Activated CD8-positive, alpha-beta memory T cell treated with anti-CD3 and anti-CD28 coated beads, Interleukin-2, amount 50 U/mL, for 4 hours (primary cell): Measurements from ENCODE around the gene TRIM2.
"Not testable (repeated sequence)": the region's sequence is repeated elsewhere in the genome, so short reads cannot be mapped to it uniquely, and the experiment has no call there.

Experiments used
- DNase-seq: peaks from one replicate; pipeline ENCODE4 v3.0.0-alpha.2; 2020

The TRIM2 gene

GRCh38 chr4:153204247-153204671 is at the start of gene TRIM2:
TRIM2 (plus strand) TSS chr4:153204443; CDS start chr4:153204531, 88 bp downstream.
- DNase-seq, result no peak

GRCh38 chr4:153155686-153156085 is 48.6 kb upstream of the TRIM2 start:
- DNase-seq, result no peak

DNA sequence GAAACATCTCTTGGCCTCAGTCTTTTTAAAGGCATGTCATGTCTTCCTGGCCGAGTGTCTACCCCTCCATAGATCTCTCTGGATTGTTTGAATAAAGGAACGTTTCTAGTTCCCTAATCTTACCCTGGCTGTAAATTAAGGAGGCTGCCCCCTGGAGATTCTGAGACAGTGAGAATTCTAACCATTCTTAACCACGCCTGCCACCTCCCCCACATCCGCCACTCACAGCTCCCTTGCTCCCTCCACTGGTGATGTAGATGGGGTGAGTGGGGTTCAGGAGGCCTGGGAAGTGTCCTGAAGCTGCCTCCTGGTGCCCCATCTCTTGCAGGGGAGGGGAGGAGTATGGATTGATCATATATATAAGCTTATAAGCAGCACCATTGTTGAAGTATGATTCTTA is 48.0 kb upstream of the TRIM2 start:
- DNase-seq, result no peak

- no peak for DNase-seq
Measured at GRCh38 chr4:153156721-153157120, 47.5 kb upstream of the TRIM2 start.

DNA sequence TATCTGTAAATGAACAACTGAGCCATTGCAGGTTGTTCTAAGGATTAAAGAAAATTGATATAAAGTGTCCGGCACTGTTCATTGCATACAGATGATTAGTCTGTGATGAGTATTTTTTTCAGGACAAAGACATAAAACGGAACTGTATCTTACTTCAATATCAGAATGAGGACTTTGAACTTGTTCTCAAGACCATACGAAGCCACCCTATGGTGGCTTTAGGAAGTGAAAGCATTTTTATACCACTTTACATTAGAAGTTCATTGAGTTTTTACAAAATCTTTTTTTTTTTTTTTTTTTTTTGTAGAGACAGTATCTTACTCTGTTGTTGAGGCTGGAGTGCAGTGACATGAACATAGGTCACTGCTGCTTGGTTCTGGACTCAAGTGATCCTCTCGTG is 45.2 kb upstream of the TRIM2 start:
- DNase-seq, result no peak

DNA sequence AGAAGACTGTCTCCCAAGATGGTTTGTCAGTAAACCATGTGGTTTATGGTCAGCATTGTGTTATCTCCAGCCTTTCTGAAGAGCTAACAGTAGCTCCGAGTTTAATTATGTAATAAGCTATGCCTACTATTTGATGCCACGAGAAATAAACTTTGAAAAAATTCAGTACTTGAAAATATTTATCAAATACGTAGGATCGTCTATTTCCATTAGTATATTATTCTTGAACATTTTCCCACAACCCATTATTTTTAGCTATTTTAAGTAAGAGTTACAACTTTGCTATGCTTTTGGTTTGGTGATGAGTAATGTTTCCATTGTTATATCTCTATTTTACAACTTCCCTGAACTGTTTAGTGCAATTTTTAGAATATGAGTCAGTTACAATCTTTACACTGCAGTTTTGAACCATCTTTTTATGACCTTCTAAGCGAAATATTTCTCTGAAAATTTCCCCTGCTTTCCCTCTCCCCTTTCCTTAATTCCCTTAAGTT is 44.5 kb upstream of the TRIM2 start:
- no peak for DNase-seq

DNA sequence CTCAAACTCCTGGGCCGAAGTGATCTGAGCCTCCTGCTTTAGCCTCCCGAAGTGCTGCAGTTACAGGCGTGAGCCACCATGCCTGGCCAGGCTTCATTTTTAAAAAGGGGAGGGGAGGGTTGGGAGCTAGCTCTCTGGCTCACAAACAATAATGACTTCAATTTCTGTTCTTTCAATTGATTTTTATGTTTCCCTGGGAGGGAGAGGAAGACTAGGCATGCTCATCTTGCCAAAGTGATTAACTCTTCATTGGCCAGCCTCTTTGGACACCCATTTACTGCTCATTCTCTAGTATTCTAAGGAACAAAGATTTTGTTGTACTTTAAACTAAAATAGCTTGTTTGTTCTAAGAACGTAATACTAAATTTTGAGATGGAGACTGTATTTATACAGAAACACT is 43.4 kb upstream of the TRIM2 start:
- DNase-seq, result no peak

GRCh38 chr4:153161226-153161963 is 42.8 kb upstream of the TRIM2 start:
- no peak for DNase-seq

GRCh38 chr4:153165236-153165635 is 39.0 kb upstream of the TRIM2 start:
- not testable (repeated sequence) for DNase-seq

DNA sequence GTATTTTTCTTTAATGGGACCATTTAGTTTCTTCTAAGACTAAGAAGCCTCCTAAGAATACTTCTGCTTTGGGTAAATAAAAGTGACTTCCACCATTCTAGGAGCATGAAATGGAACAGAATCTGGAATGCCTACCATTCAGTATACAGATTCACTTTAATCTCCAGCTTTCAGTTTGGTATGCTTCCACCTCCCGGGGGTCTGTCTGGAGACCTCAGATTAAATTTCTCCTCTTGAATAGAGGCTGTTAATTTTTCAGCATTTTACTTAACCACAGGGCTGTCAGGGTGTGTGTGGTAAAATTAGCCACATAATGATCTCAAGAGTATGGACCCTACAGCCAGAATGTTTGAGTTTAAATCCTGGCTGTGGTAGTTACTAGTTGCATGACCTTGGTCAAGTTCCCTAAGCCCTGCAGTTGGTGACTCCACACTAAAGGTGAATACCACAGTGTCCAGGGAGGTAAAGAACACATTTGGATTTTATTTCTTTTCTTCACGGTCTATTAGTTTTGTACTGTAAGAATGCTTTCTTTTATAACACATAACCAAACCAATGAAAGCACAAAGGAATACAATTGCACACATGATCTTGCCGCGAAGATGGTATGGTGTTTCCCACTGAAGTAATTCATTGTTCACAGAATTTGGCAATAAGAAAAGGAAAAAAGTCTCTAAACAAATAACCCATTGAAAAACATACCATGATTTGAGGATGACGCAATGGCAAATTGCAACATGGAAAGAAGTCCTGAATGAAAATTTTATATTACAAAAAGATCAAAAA is 37.3 kb upstream of the TRIM2 start:
- DNase-seq, result no peak

DNA sequence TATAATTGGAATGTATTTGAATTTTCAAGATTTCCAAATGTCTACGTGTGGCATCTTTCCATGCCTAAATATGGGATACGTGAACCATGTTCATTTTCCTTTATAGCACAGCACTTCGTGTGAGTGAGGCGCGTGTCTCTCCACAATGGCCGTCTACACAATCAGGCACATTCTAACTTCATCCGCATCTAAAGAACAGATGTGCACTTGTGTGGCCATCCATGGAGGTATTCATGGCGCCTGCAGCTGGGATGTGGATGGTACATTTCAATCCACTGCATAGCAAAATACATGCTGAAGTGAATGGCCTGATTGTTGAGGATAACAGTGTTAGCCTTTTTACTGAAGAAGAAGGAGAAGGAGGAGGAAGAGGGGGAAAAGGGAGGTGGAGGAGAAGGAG is 34.5 kb upstream of the TRIM2 start:
- no peak for DNase-seq

- DNase-seq, result no peak
Measured at GRCh38 chr4:153170407-153170806, 33.8 kb upstream of the TRIM2 start.

DNA sequence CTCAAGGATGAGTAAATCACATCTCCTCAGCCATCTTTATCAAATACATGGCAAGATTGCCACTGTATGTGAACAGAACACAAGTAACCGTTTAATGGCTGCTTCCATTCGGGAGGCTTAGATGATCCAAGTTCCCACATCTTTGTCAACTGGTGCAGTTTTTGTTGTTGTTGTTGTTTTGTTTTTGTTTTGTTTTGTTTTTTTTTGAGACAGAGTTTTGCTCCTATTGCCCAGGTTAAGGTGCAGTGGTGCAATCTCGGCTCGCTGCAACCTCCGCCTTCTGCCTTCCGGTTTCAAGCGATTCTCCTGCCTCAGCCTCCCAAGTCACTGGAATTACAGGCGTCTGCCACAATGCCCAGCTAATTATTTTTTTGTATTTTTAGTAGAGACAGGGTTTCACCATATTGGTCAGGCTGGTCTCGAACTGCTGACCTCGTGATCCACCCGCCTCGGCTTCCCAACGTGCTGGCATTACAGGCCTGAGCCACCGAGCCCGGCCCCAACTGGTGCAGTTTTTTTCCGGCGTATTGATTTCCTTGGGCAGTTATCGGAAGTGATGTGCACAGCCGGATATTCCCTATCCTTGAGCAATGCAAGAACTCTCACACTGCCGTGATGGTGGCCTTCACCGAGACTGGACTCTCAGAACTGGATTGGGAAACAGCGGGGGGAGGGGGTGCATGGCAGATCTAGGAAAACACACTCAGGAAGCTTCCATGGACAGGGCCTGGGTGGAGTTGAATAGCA is 29.2 kb upstream of the TRIM2 start:
- DNase-seq, result no peak

GRCh38 chr4:153176938-153177337 is 27.3 kb upstream of the TRIM2 start:
- DNase-seq, result no peak

DNA sequence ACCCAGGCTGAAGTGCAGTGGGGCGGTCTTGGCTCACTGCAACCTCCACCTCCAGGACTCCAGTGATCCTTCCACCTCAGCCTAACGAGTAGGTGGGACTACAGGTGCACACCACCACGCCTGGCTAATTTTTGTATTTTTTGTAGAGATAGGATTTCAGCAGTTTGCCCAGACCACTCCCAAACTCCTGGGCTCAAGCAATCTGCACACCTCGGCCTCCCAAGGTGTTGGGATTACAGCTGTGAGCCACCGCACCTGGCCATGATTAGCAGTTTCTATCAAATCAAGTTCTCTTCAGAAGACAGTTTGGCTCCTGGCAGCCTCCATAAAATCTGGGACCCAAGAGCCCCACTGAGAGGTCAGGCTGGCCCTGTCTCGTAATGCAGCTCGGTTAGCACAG is 26.4 kb upstream of the TRIM2 start:
- DNase-seq, result no peak

GRCh38 chr4:153179100-153179499 is 25.1 kb upstream of the TRIM2 start:
- no peak for DNase-seq

GRCh38 chr4:153181293-153181692 is 22.9 kb upstream of the TRIM2 start:
- no peak for DNase-seq

DNA sequence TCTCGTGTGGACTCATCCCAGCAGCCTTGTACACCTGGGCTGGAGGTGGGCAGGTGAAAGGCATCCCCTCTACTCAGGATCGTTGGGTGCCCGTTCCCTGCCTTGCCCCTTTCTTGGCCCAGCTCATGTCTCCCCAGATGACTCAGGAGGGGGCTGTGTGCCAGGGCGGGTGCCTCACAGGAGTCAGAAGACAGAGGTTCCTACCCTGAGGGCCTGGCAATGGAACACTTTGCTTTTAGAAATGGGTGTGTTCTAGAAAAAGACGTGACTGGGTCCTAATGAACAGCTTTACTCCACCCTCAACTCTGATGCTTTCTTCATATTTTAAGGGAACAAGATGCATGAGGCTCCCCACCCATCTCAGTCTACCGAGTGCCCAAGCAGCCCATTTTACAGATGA is 22.5 kb upstream of the TRIM2 start:
- no peak for DNase-seq

DNA sequence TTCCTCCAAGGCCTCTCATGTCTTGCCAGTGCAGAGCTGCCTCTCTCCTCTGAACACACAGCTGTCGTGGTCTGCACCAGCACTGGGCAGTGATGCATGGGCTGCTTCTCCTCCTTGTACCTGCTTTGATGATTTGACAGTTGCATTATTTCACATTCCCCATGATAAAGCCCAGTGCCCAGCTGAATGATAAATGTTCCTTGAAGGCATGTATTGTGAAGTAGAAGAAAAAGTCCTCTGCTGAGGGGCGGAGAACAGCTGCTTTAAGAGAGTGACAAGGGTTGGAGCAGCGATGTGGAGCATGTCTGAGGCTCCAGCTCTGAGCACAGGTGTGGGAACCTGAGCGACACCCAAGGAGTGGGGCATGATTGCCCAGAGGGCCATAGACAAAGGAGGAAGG is 21.1 kb upstream of the TRIM2 start:
- no peak for DNase-seq

- DNase-seq, result no peak
Measured at GRCh38 chr4:153185331-153185852, 18.9 kb upstream of the TRIM2 start.

GRCh38 chr4:153186046-153186728 is 18.1 kb upstream of the TRIM2 start:
- no peak for DNase-seq

DNA sequence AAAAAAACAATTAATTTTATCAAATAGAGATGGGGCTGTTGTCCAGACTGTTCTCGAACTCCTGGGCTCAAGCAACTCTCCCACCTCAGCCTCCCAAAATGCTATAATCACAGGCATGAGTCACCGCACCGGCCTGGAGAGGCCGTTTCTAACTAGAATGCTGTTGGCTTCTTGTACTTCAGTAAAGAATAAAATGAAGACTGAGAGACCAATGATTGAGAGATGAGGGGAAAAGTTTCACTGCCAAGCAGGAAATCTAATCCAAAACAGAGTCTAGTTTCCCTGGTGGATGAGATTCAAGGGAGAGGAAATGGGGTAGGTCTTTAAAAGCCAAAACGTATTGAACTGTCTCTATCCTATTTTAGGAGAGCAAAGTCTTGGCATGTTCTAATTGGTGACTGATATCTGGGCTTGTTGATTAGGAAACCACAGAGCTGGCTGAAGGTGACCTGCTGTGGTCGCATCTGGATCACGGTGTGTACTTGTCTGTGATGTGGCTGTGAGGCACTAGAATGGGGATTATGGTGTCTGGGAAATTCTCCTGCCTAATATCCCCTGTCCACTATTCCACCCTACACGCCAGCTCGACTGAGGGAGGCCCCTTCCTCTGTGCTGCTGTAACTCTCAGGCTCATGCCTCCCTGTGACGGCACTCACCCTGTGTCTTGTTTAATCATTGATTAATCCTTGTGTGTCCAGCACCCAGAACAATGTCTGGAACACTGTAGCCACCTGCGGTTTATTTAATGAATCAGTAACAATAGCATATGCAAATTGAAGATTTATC is 15.0 kb upstream of the TRIM2 start:
- DNase-seq, result no peak
